ENCODE results near the gene TMEM98.

Gene TMEM98

GRCh38 chr17:32894245-32894644 is 33.7 kb upstream of the TMEM98 start:
- no peak for TF ChIP-seq CTCF (conservative IDR thresholded peaks at IDR 0.05; ENCODE audit: low read depth, low read length)
- DNase-seq (ENCODE audit: low read depth): no peak
- H3K4me3 ChIP-seq (ENCODE audit: low read depth, low read length): no peak overlapping the region

GRCh38 chr17:32896647-32897258 is 31.2 kb upstream of the TMEM98 start:
- DNase-seq (ENCODE audit: low read depth): no peak
- no peak for TF ChIP-seq CTCF (conservative IDR thresholded peaks at IDR 0.05; ENCODE audit: low read depth, low read length)
- H3K4me3 ChIP-seq (ENCODE audit: low read depth, low read length): no peak overlapping the region

GRCh38 chr17:32899236-32900013 is 28.5 kb upstream of the TMEM98 start:
- H3K4me3 ChIP-seq (ENCODE audit: low read depth, low read length): no peak overlapping the region
- TF ChIP-seq CTCF (conservative IDR thresholded peaks at IDR 0.05; ENCODE audit: low read depth, low read length): no peak

GRCh38 chr17:32901743-32902142 is 26.2 kb upstream of the TMEM98 start:
- TF ChIP-seq CTCF (conservative IDR thresholded peaks at IDR 0.05; ENCODE audit: low read depth, low read length): no peak
- DNase-seq (ENCODE audit: low read depth): no peak
- no peak overlapping the region for H3K4me3 ChIP-seq (ENCODE audit: low read depth, low read length)

More at GRCh38 chr17:32899236-32900013, 28.5 kb upstream of the TMEM98 start:
- no peak for DNase-seq (ENCODE audit: low read depth)

GRCh38 chr17:32903774-32904673 is 23.9 kb upstream of the TMEM98 start:
- DNase-seq (ENCODE audit: low read depth): no peak
- TF ChIP-seq CTCF (conservative IDR thresholded peaks at IDR 0.05; ENCODE audit: low read depth, low read length): no peak
- no peak overlapping the region for H3K4me3 ChIP-seq (ENCODE audit: low read depth, low read length)

GRCh38 chr17:32904891-32905290 is 23.1 kb upstream of the TMEM98 start:
- no peak for DNase-seq (ENCODE audit: low read depth)
- no peak for TF ChIP-seq CTCF (conservative IDR thresholded peaks at IDR 0.05; ENCODE audit: low read depth, low read length)

More at GRCh38 chr17:32904891-32905290, 23.1 kb upstream of the TMEM98 start:
- H3K4me3 ChIP-seq (ENCODE audit: low read depth, low read length): no peak overlapping the region

Data from choroid plexus epithelial cell (primary cell).